ENCODE data around the gene OVCH1.

DNA sequence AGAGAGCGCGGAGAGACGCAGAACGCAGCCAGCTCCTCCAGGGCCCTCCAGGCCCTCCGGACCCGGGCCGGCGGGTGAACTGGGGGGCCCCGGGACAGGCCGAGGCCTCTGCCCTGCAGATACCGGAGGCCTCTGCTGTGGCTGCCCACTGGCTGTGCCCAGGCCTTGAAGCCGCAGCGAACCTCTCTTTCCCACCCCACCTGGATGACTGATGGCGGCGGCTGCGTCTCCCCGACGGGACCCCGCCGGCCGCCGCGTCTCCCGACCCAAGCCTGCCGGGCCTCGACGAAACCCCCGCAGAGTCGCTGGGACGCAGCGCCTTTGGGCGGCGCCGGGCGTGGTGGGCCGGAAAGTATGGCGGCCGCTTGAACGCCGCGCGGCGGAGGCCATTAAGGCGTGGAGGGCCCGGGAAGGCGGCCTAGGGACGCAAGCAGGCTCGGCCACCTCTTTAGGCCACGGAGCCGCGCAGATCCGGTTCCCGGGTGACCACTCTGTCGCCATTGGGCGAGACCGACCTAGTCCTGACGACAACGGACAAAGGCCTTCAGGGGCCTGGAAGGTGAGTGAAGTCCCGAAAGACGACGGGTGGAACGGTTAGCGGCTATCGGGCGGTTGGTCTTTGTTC lies 108.1 kb downstream of the OVCH1 start:
- TF ChIP-seq, protein P1, sequence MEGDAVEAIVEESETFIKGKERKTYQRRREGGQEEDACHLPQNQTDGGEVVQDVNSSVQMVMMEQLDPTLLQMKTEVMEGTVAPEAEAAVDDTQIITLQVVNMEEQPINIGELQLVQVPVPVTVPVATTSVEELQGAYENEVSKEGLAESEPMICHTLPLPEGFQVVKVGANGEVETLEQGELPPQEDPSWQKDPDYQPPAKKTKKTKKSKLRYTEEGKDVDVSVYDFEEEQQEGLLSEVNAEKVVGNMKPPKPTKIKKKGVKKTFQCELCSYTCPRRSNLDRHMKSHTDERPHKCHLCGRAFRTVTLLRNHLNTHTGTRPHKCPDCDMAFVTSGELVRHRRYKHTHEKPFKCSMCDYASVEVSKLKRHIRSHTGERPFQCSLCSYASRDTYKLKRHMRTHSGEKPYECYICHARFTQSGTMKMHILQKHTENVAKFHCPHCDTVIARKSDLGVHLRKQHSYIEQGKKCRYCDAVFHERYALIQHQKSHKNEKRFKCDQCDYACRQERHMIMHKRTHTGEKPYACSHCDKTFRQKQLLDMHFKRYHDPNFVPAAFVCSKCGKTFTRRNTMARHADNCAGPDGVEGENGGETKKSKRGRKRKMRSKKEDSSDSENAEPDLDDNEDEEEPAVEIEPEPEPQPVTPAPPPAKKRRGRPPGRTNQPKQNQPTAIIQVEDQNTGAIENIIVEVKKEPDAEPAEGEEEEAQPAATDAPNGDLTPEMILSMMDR (IDR thresholded peaks at IDR 0.05): no peak
- TF ChIP-seq POLR2A (IDR thresholded peaks at IDR 0.05): no peak

Measured in thyroid gland (tissue), 4 donors.